Fibroblast of pulmonary artery (primary cell): ENCODE measurements around the gene AOPEP.

ENCODE experiments used
- DNase-seq: peaks from one replicate; pipeline ENCODE4 v3.0.0-alpha.2; 2010; ENCODE audit warnings: low read depth
- H3K4me3 ChIP-seq: replicated peaks from 2 replicates; pipeline ENCODE4 v1.5.1; 2011; ENCODE audit warnings: low read depth, mild to moderate bottlenecking, control low read depth, low read length, moderate library complexity
- CTCF ChIP-seq: IDR thresholded peaks from 2 replicates; pipeline ENCODE4 v1.5.1; 2011; ENCODE audit warnings: mild to moderate bottlenecking, control low read depth, low read length, inconsistent platforms; ENCODE audit errors: missing control alignments

AOPEP gene

GRCh38 chr9:94906181-94906580 is 179.7 kb downstream of the AOPEP start:
- H3K4me3 ChIP-seq: no peak overlapping the region
- no peak for DNase-seq
- TF ChIP-seq CTCF: no peak

- no peak overlapping the region for H3K4me3 ChIP-seq
- DNase-seq: no peak
- TF ChIP-seq CTCF: no peak
Measured at GRCh38 chr9:94906713-94907112, 180.2 kb downstream of the AOPEP start.

GRCh38 chr9:94907264-94907936 is 180.9 kb downstream of the AOPEP start:
- DNase-seq: no peak
- no peak overlapping the region for H3K4me3 ChIP-seq
- no peak for TF ChIP-seq CTCF

GRCh38 chr9:94908011-94908563 is 181.6 kb downstream of the AOPEP start:
- no peak overlapping the region for H3K4me3 ChIP-seq
- TF ChIP-seq CTCF: no peak
- DNase-seq: peak; percentile 45

- DNase-seq: no peak
- no peak overlapping the region for H3K4me3 ChIP-seq
- TF ChIP-seq CTCF: no peak
Measured at GRCh38 chr9:94908583-94909249, 182.2 kb downstream of the AOPEP start.

- no peak for DNase-seq
- no peak for TF ChIP-seq CTCF
- H3K4me3 ChIP-seq: no peak overlapping the region
Measured at GRCh38 chr9:94909250-94909894, 182.9 kb downstream of the AOPEP start.
